ENCODE data around the gene PDE4C. TPM values are rescaled to one million over a fixed set of nuclear protein-coding genes. Genes with fewer than 3 reads are reported as not detected.
A peak's percentile ranks its signal among the peaks of the same experiment; 100 is the strongest.

PDE4C gene
- total RNA-seq, 2 experiments from 2014 or later = 0.14 to 0.23 TPM

DNA sequence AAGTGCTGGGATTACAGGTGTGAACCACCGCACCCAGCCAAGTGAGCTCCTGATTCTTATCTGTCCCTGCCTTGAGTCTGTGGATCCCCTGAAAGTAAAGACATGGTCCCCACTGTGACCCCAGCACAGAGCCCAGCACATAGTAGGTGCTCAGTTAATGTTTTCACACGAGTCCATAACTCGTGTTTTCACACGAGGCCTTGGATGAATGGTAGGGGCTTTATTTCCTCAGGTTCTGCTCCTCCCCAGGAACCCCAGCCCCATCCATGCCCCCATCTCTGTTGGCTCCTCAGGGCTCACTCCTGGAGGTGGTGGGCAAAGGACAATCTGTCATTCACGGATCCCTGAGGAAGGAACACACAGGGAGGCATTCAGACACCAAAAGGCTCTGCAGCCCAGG lies 23.6 kb upstream of the PDE4C start:
- Mint-ChIP-seq H3K27me3 (peaks cover 16% of the 10 kb centered on the region), H3K4me3 (no peak overlapping the region), H3K36me3 (no peaks in the 10 kb centered on the region), H3K27ac (no peak overlapping the region), H3K4me1 (peaks cover 3% of the 10 kb centered on the region), H3K9me3 (ENCODE audit: low read depth) (no peaks in the 10 kb centered on the region)
- DNase-seq (no peak), ATAC-seq (no peak)
- CTCF ChIA-PET = interaction anchor here (0.7 to 9.6 kb wide), 11 partner anchors 10 to 136 kb away, joined by 3 to 166 read pairs (median 5); partner anchors contain the start of genes MPV17L2 and RAB3A

DNA sequence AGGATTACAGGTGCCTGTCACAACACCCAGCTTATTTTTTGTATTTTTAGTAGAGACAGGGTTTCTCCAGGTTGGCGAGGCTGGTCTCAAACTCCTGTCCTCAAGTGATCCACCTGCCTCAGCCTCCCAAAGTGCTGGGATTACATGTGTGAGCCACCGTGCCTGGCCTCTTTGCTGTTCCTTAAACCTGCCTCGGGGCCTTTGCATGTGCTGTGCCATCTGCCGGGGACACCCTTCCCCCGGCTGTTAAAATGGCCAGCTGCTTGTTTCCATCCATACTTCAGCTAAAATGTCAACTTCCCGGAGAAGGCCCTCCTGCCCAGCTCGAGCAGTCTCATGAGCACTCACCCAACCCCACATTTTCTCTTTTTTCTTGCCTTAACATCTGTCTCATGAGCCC lies 19.1 kb upstream of the PDE4C start:
- no peaks in the 10 kb centered on the region for H3K9me3 Mint-ChIP-seq (ENCODE audit: low read depth)
- CTCF ChIA-PET = interaction anchor here (0.6 to 1.4 kb wide), 3 partner anchors 12 to 32 kb away, joined by 3 read pairs; no protein-coding TSS in a partner anchor
- peaks cover 4% of the 10 kb centered on the region for H3K27me3 Mint-ChIP-seq
- no peaks in the 10 kb centered on the region for H3K36me3 Mint-ChIP-seq
- H3K27ac Mint-ChIP-seq = no peak overlapping the region
- no peak for DNase-seq
- no peak for ATAC-seq
- no peak overlapping the region for H3K4me3 Mint-ChIP-seq
- H3K4me1 Mint-ChIP-seq = no peaks in the 10 kb centered on the region

DNA sequence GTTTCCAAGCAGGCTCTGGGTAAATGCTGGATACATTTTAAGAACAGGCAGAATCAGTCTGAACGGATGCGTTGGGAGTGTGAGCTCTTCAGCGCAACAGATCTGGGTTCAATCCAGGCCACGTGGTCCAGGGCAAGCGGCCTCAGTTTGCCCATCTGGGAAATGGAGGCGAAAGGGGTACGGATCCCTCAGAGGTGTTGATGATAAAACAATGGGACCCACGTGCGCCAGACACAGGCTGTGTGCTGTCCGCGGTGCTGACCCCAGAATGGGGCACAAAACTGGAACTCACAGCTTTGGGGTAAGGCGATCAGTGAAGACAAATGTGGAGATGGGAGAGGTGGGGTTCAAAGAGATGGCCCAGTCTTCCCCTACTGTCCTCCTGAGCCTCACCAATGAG lies 13.1 kb upstream of the PDE4C start:
- Mint-ChIP-seq H3K4me3 (no peak overlapping the region), H3K27me3 (peaks cover 29% of the 10 kb centered on the region), H3K27ac (no peak overlapping the region), H3K36me3 (no peaks in the 10 kb centered on the region), H3K4me1 (no peaks in the 10 kb centered on the region), H3K9me3 (ENCODE audit: low read depth) (no peaks in the 10 kb centered on the region)
- DNase-seq (no peak), ATAC-seq (no peak)
- CTCF ChIA-PET = interaction anchor here (0.8 to 3.3 kb wide), 4 partner anchors 13 to 48 kb away, joined by 3 to 19 read pairs (median 3); no protein-coding TSS in a partner anchor

DNA sequence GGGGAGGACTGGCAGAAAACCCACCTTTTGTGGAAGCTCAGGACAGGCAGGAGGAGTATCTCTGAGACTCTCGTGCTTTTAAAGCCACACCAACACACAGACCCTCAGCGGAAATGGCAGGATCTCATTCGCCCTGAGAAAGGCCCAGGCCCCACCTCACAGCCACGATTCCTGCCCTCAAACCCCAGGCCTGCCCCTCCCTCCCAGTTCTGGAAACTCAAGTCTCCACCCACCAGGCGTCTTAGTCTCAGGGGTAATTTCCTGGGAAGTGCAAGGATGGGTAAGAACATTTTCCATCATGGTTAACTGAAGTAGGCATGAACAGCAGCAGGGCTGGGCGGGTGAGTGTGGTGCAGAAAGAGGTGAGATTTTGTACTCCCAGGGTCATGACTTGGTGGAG lies 8.0 kb upstream of the PDE4C start:
- no peaks in the 10 kb centered on the region for H3K36me3 Mint-ChIP-seq
- H3K4me1 Mint-ChIP-seq = peaks cover 4% of the 10 kb centered on the region
- peaks cover 57% of the 10 kb centered on the region for H3K27me3 Mint-ChIP-seq
- no peak overlapping the region for H3K27ac Mint-ChIP-seq
- no peaks in the 10 kb centered on the region for H3K9me3 Mint-ChIP-seq (ENCODE audit: low read depth)
- CTCF ChIA-PET = interaction anchor here (1.0 to 2.4 kb wide), 6 partner anchors 10 to 45 kb away, joined by 3 to 11 read pairs (median 4); no protein-coding TSS in a partner anchor
- no peak for DNase-seq
- ATAC-seq = no peak
- no peak overlapping the region for H3K4me3 Mint-ChIP-seq

DNA sequence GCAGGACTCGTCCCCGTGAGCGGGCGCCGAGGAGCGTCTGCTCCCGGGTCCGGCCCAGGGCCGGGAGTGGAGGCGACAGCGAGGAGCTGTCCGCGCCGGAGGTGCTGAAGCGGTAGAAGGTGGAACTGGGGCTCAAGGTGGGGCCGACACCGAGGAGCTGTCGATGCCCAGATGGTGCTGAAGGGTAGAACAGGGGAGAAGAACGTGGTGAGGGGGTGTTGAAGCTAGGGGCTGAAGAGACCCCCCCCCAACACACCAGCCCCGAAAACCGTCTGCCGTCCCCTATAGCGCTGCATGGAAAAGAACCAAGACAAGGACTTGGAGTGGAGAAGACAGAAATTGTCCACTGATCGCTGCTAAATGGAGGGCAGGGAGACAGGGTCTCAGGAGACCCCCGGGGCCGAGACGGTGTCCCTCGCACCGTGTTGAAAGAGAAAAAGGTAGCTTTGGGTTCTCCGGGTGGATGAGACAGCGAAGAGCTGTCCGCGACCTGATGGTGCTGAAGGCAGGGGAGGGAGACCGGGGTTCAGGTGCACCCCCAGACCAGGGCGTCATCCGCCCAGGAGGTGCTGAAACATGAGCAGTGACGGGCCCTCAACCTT lies 7.1 kb upstream of the PDE4C start:
- Mint-ChIP-seq H3K27ac (no peak overlapping the region), H3K9me3 (ENCODE audit: low read depth) (no peaks in the 10 kb centered on the region), H3K4me1 (peaks cover 4% of the 10 kb centered on the region), H3K4me3 (no peak overlapping the region), H3K36me3 (no peaks in the 10 kb centered on the region), H3K27me3 (peaks cover 54% of the 10 kb centered on the region)
- DNase-seq (peak; percentile 72), ATAC-seq (peak; percentile 85)
- CTCF ChIA-PET = interaction anchor here (1.0 to 3.4 kb wide), 8 partner anchors 9 to 142 kb away, joined by 3 to 13 read pairs (median 4); no protein-coding TSS in a partner anchor

DNA sequence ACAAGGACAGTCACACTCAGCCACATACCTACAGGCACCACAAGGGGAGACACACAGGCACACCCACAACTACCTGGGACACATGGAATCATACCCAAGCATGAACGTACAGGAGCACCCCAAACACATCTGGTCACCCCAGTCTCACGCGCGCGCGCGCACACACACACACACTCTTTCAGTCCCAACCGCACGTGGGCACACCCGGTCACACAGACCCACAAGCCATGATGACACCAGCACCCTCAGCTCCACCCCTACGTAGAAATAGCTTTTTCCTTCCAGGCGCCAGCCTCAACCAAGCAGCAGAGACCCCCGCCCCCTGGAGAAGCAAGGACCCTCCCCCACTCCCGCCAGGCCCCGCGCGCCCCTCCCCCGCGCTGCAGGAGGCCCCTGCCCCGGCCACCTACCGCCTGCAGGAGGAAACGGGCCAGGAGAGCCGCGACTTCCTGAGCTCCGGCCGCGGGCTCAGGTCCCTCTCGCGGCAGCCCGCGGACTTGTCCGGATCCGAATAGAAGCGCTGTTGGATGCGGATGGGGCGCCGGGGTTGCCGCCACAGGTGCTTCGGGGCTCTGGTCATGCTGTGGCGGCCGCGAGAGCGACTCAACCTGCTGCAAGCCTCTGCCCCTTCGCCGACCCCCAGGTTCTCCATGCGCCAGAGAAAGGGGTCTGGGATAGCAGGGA lies 6.4 kb upstream of the PDE4C start:
- CTCF ChIA-PET = interaction anchor here (1.0 to 3.4 kb wide), 7 partner anchors 8 to 143 kb away, joined by 3 to 13 read pairs (median 5); no protein-coding TSS in a partner anchor
- Mint-ChIP-seq H3K27me3 (peaks cover 60% of the 10 kb centered on the region), H3K9me3 (ENCODE audit: low read depth) (no peaks in the 10 kb centered on the region), H3K27ac (no peak overlapping the region), H3K36me3 (no peaks in the 10 kb centered on the region), H3K4me3 (no peak overlapping the region), H3K4me1 (peaks cover 4% of the 10 kb centered on the region)
- no peak for DNase-seq
- peak; percentile 17 for ATAC-seq

DNA sequence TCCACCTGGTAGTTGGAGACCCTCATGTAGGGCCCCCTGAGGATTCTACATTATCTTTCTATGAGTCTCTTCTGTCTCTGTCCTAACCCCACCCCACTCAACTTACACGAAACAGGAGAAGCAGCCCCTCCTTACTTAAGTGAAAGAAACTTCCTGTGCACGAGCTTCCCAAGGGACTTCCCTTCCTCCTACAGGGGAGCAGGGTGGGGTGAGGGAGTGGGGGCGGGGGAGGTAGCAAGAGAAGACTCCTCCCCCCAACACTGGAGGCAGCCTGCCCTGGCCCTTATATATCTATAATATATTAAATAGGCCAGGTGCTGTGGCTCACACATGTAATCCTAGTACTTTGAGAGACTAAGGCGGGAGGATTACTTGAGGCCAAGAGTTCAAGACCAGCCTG lies 5.5 kb upstream of the PDE4C start:
- Mint-ChIP-seq H3K27ac (no peak overlapping the region), H3K4me3 (no peak overlapping the region), H3K27me3 (peaks cover 66% of the 10 kb centered on the region)

DNA sequence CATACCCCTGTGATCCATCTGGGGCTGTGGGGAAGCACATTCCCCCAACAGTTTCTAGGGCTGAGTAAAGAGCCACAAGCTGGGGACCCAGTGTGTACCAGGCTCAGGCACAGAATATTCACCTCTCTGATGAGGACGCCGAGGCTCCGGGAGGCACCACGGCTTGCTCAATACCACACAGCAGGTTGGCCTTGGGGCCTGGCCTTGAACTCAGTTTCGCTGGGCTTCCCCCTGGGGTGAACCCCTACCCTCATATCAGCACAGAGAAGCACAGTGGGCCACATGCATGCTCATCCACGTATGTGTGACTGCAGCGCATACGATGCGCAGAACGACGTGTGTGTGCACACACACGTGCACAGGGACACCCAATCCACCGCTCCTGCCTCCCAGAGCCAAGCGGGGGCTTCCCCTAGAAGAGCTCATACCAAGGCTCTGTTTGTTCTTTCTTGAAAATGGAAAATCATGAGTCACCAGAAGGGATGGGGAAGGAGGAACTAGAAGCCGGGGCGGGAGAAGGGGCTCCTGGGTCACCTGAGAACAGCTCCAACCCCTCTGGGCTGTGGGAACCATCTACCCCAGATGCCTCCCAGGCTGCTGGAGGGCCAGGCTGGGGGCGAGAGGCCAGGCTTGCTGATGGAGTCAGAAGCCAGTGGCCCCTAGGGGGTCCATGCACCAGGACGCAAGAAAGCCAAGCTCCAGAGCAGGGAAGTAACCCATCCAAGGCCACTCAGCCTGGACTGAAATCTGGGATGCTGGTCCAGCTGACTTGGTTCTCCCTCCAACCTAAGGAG lies 4.9 kb upstream of the PDE4C start:
- no peak overlapping the region for H3K27ac Mint-ChIP-seq
- ATAC-seq (no peak), DNase-seq (no peak)
- no peaks in the 10 kb centered on the region for H3K36me3 Mint-ChIP-seq
- H3K4me1 Mint-ChIP-seq = peaks cover 6% of the 10 kb centered on the region
- H3K9me3 Mint-ChIP-seq (ENCODE audit: low read depth) = no peaks in the 10 kb centered on the region
- no peak overlapping the region for H3K4me3 Mint-ChIP-seq
- CTCF ChIA-PET = interaction anchor here (0.9 to 3.4 kb wide), 6 partner anchors 11 to 97 kb away, joined by 3 to 13 read pairs (median 5); partner anchors contain the start of gene RAB3A
- peaks cover 66% of the 10 kb centered on the region for H3K27me3 Mint-ChIP-seq

More for the DNA sequence above, 5.5 kb upstream of the PDE4C start:
- DNase-seq (no peak), ATAC-seq (no peak)
- CTCF ChIA-PET = interaction anchor here (0.9 to 3.4 kb wide), 4 partner anchors 11 to 97 kb away, joined by 3 to 13 read pairs (median 8); no protein-coding TSS in a partner anchor
- Mint-ChIP-seq H3K4me1 (peaks cover 6% of the 10 kb centered on the region), H3K9me3 (ENCODE audit: low read depth) (no peaks in the 10 kb centered on the region), H3K36me3 (no peaks in the 10 kb centered on the region)

DNA sequence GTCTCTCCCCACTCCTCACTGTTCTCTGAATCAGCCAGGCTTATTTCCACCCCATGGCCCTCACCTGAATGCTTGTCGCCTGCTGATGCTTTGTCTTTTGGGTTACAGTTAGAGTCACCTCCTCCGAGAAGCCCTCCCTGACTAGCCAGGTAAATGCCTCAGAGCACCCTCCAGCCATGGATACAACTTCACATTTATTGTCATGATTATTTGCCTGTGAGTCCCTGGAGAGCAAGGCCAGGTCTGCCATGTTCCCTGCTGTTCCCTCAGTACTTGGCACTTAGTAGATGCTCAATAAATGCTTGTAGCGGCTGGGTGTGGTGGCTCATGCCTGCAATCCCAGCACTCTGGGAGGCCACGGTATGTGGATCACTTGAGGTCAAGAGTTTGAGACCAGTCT lies 3.7 kb upstream of the PDE4C start:
- DNase-seq = no peak
- H3K4me3 Mint-ChIP-seq = no peak overlapping the region
- H3K27me3 Mint-ChIP-seq = peaks cover 68% of the 10 kb centered on the region
- CTCF ChIA-PET = interaction anchor here (1.0 to 1.3 kb wide), 2 partner anchors 14 to 26 kb away, joined by 3 to 4 read pairs; partner anchors contain the start of gene RAB3A
- ATAC-seq = no peak
- peaks cover 9% of the 10 kb centered on the region for H3K4me1 Mint-ChIP-seq
- no peak overlapping the region for H3K27ac Mint-ChIP-seq
- H3K36me3 Mint-ChIP-seq = no peaks in the 10 kb centered on the region
- H3K9me3 Mint-ChIP-seq (ENCODE audit: low read depth) = no peaks in the 10 kb centered on the region

DNA sequence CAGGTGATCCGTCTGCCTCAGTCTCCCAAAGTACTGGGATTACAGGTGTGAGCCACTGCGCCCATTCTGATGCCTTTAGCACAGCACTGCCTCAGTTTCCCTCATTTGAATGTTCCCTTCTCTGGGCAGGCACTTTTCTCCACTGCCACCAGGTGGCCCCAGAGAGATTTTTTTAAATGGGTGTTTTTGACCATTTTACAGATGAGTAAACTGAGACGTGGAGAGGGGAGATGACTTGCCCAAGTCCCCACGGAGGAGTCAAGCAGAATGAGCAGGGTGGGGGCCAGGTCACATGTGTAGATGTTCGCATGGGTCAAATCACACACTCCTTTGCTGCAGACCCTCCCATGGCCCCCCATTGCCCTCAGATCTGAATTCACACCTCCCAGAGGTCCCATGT lies 3.2 kb upstream of the PDE4C start:
- no peak for ATAC-seq

DNA sequence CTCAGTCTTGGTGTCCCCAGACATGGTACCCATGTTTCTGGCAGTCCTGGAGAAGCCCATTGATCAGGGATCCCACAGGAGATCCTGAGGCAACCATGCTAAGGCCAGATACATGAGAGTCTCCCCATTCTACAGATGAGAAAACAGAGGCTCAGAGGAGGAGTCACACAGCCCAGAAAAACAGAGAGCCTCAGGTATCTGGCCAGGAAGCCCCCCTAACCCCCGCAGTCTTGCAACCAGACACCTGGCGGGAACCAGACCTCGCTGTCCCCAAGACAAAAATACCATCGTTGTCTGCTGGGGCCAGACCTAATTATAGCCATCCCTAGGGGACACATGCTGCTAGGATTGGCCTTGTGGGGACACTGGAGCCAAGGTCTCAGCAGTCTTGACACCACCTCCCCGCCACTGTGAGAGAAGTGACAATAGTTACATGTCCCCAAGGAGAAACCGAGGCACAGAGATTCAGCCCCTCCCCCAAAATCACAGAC lies 1.6 kb upstream of the PDE4C start:
- peaks cover 19% of the 10 kb centered on the region for H3K4me1 Mint-ChIP-seq
- H3K27me3 Mint-ChIP-seq = peaks cover 75% of the 10 kb centered on the region
- H3K27ac Mint-ChIP-seq = no peak overlapping the region
- no peak for ATAC-seq
- H3K36me3 Mint-ChIP-seq = peaks cover 2% of the 10 kb centered on the region
- CTCF ChIA-PET = interaction anchor here (0.6 to 1.2 kb wide), 2 partner anchors 27 to 42 kb away, joined by 3 read pairs; a partner anchor contains a TSS
- H3K4me3 Mint-ChIP-seq = no peak overlapping the region
- H3K9me3 Mint-ChIP-seq (ENCODE audit: low read depth) = no peaks in the 10 kb centered on the region
- no peak for DNase-seq

More for the DNA sequence above, 3.2 kb upstream of the PDE4C start:
- CTCF ChIA-PET = interaction anchor here (0.9 kb wide), 2 partner anchors 23 to 99 kb away, joined by 7 read pairs; no protein-coding TSS in a partner anchor
- no peak overlapping the region for H3K27ac Mint-ChIP-seq
- no peak overlapping the region for H3K4me3 Mint-ChIP-seq
- peaks cover 69% of the 10 kb centered on the region for H3K27me3 Mint-ChIP-seq
- no peaks in the 10 kb centered on the region for H3K36me3 Mint-ChIP-seq
- H3K9me3 Mint-ChIP-seq (ENCODE audit: low read depth) = no peaks in the 10 kb centered on the region
- peaks cover 14% of the 10 kb centered on the region for H3K4me1 Mint-ChIP-seq
- DNase-seq = no peak

DNA sequence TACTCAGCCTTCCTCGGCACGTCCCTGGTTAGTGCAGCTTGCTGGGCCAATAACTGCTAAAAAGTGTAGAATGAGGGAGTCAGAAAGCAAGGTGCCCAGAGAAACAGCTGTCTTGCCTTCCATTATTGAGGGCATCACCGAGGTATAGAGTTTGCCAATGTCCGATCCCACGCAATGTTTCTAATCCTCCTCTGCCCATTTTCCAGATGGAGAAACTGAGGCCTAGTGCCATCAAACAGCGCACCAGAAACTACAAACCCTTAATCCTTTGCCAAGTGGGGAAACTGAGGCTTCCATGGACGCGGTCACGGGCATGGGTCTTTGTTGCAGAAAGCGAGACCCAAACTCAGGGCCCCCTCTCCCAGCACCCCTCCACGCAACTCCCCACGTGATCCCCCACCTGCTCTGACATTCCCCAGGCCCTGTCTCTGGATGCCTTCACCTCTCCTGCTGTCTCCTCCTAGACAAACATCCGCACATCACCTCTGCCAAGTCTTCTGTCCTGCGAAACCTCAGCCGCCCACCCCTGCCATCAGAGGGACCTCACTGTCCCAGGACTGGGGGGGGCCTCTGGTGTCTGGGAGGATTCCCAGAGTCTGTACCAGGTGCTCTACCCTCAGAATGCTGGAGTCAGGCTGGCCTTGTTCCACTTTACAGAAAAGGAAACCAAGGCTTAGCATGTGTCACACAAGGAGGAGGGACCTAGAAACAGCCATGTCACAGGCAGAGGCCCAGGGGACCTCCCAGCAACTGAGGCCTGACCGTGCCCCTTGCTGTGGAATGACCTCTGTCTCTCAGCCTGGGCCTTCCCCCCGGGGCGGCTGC lies 930 bp upstream of the PDE4C start:
- Mint-ChIP-seq H3K9me3 (ENCODE audit: low read depth) (no peaks in the 10 kb centered on the region), H3K4me3 (no peak overlapping the region), H3K27ac (no peak overlapping the region), H3K36me3 (peaks cover 2% of the 10 kb centered on the region), H3K4me1 (peaks cover 15% of the 10 kb centered on the region), H3K27me3 (peaks cover 72% of the 10 kb centered on the region)
- ATAC-seq (no peak), DNase-seq (no peak)
- CTCF ChIA-PET = no interaction called here

All from activated CD8-positive, alpha-beta memory T cell treated with anti-CD3 and anti-CD28 coated beads, Interleukin-2, amount 10 ng/mL, durations not matched to agents 7 days and 5 days (primary cell).